HepG2 (cell line): ENCODE results near the gene POLR3K. TPM values are rescaled to one million over a fixed set of nuclear protein-coding genes. Genes with fewer than 3 reads are reported as not detected.

Experiments used
- ATAC-seq: fragments of 200-7000 bp; cut with Tn5 transposase; 3 replicates; pipeline ENCODE4 v1.9.1; 2020; ENCODE audit warnings: mild to moderate bottlenecking, moderate library complexity
- BruUV-seq: library from RNA; stranded (reverse); fragments of 400-500 nt; replicated peaks from 2 replicates; lab custom pipeline; 2021; lab: Mats Ljungman, UMichigan
- CTCF ChIA-PET: fragments of 300-600 bp; formaldehyde crosslinking; extraction: SDS; loops from one replicate; lab custom pipeline; 2021; ENCODE audit warnings: low total read pairs, inconsistent platforms, low intra/inter-chr PET ratio; lab: Yijun Ruan, JAX
- POLR2A ChIA-PET: fragments of 350-600 bp; sonication (Branson Sonifier 250); formaldehyde crosslinking; loops from one replicate; lab custom pipeline; 2020; ENCODE audit warnings: antibody characterized with exemption, inconsistent platforms; lab: Yijun Ruan, JAX
- DNase-seq: peaks from one replicate; pipeline ENCODE4 v3.0.0-alpha.2; 2015; ENCODE audit warnings: low spot score
- FAIRE-seq: peaks from 3 replicates; lab custom pipeline; 2011; peaks lifted over from hg19 to GRCh38; lab: Jason Lieb, UNC
- H2AFZ ChIP-seq: one replicate; pipeline ENCODE4 v1.6.1; 2011; ENCODE audit warnings: low read length, inconsistent platforms
- H3K27ac ChIP-seq: fragments of 300-600 bp; 3 replicates; pipeline ENCODE4 v1.8.0; 2011; ENCODE audit warnings: mixed run types, mild to moderate bottlenecking, mixed read lengths, low read length, inconsistent platforms; ENCODE audit not compliant: insufficient read depth; ENCODE audit errors: extremely low read length
- H3K27me3 ChIP-seq, 2 experiments: fragments of 200-600 bp in 1 of 2; 2 replicates in 1 of 2; 3 replicates in 1 of 2; pipeline versions ENCODE4 v1.6.0 to v1.8.0; 2011; ENCODE audit warnings: low read length in 2 of 2, mild to moderate bottlenecking in 2 of 2, moderate library complexity in 2 of 2, inconsistent platforms in 1 of 2; ENCODE audit not compliant: insufficient read depth in 2 of 2, control insufficient read depth in 1 of 2
- H3K36me3 ChIP-seq, 2 experiments: fragments of 200-600 bp in 1 of 2; replicated peaks in 1 of 2; 2 replicates in 1 of 2; 3 replicates in 1 of 2; pipeline versions ENCODE4 v1.5.1 to v1.8.0; 2011; ENCODE audit warnings: low read length in 2 of 2, inconsistent platforms in 1 of 2; ENCODE audit not compliant: insufficient read depth in 2 of 2, control insufficient read depth in 1 of 2
- H3K4me1 ChIP-seq: 2 replicates; pipeline ENCODE4 v1.5.1; 2012; ENCODE audit warnings: low read length, inconsistent platforms; ENCODE audit not compliant: insufficient read depth
- H3K4me2 ChIP-seq: 2 replicates; pipeline ENCODE4 v1.6.0; 2011; ENCODE audit warnings: low read depth, low read length, inconsistent platforms
- H3K4me3 ChIP-seq, 3 experiments: fragments of 200-600 bp in 1 of 3; sonication (generic), shearing (Covaris generic) in 1 of 3; replicated peaks in 1 of 3; 2 replicates each; pipeline ENCODE4 v1.5.1; 2011 to 2016; ENCODE audit warnings: low read length in 3 of 3, inconsistent platforms in 2 of 3, low read depth in 2 of 3, mild to moderate bottlenecking in 2 of 3, control low read depth in 1 of 3, mixed read lengths in 1 of 3; ENCODE audit not compliant: insufficient read depth in 1 of 3
- H3K79me2 ChIP-seq: one replicate; pipeline ENCODE4 v1.6.1; 2011; ENCODE audit warnings: low read length, inconsistent platforms; ENCODE audit not compliant: insufficient read depth
- H3K9ac ChIP-seq: 2 replicates; pipeline ENCODE4 v1.6.0; 2011; ENCODE audit warnings: mild to moderate bottlenecking, low read depth, low read length, inconsistent platforms; ENCODE audit not compliant: insufficient read depth
- H3K9me3 ChIP-seq: 2 replicates; pipeline ENCODE4 v1.5.1; 2012; ENCODE audit warnings: mild to moderate bottlenecking, low read length
- H4K20me1 ChIP-seq: 2 replicates; pipeline ENCODE4 v1.6.0; 2011; ENCODE audit warnings: inconsistent platforms, mild to moderate bottlenecking, low read length, moderate library complexity; ENCODE audit not compliant: insufficient read depth
- AGO2 ChIP-seq: fragments of 200-400 bp; formaldehyde crosslinking; optimal IDR thresholded peaks from 2 replicates; pipeline ENCODE3; 2017; ENCODE audit warnings: mild to moderate bottlenecking, low read depth, low read length, moderate library complexity
- HNF4G ChIP-seq, 2 experiments: sonication (generic) in 1 of 2; formaldehyde crosslinking in 1 of 2; IDR thresholded peaks; 2 replicates each; pipeline versions ENCODE4 v1.4.0 to v1.6.1; 2011 to 2020; ENCODE audit warnings: borderline replicate concordance in 2 of 2, low read depth in 2 of 2, mild to moderate bottlenecking in 2 of 2, low read length in 1 of 2, missing genetic modification reagents in 1 of 2, moderate library complexity in 1 of 2
- JARID2 ChIP-seq: sonication (generic); formaldehyde crosslinking; IDR thresholded peaks from 2 replicates; pipeline ENCODE4 v1.8.1; 2023; ENCODE audit warnings: missing genetic modification reagents, inconsistent platforms; ENCODE audit not compliant: insufficient replicate concordance
- KLF13 ChIP-seq: sonication (generic); formaldehyde crosslinking; IDR thresholded peaks from 2 replicates; pipeline ENCODE4 v1.4.0; 2020; ENCODE audit warnings: mild to moderate bottlenecking, missing genetic modification reagents
- PRPF4 ChIP-seq: fragments of 200-400 bp; formaldehyde crosslinking; IDR thresholded peaks from 2 replicates; pipeline ENCODE4 v1.6.1; 2016; ENCODE audit warnings: low read length, low read depth; ENCODE audit not compliant: poor library complexity, severe bottlenecking
- RBFOX2 ChIP-seq: fragments of 200-400 bp; formaldehyde crosslinking; IDR thresholded peaks from 2 replicates; pipeline ENCODE4 v1.6.1; 2017; ENCODE audit warnings: low read depth, mild to moderate bottlenecking, low read length
- ZFX ChIP-seq: sonication (generic); formaldehyde crosslinking; IDR thresholded peaks from 2 replicates; pipeline ENCODE4 v1.4.0; 2020; ENCODE audit warnings: mild to moderate bottlenecking, low read depth, missing genetic modification reagents, moderate library complexity
- ZNF431 ChIP-seq: sonication (generic); formaldehyde crosslinking; IDR thresholded peaks from 2 replicates; pipeline ENCODE4 v1.9.0; 2022; ENCODE audit warnings: missing genetic modification reagents, low read depth, mild to moderate bottlenecking, borderline replicate concordance
- ZNF468 ChIP-seq: sonication (generic); formaldehyde crosslinking; IDR thresholded peaks from 2 replicates; pipeline ENCODE4 v1.8.0; 2022; ENCODE audit warnings: mild to moderate bottlenecking, moderate library complexity, missing genetic modification reagents
- ZNF709 ChIP-seq: sonication (generic); formaldehyde crosslinking; IDR thresholded peaks from 2 replicates; pipeline ENCODE4 v1.5.0; 2020; ENCODE audit warnings: mild to moderate bottlenecking, missing genetic modification reagents
- WGBS: methylation state at CpG from one replicate; pipeline ENCODE4 v1.1.6; 2017; ENCODE audit warnings: low lambda C conversion rate; 5-methylcytosine and 5-hydroxymethylcytosine counted together
- in situ Hi-C: cut with HindIII; loops from 2 replicates; pipeline ENCODE4 v1.10.0; 2017; ENCODE audit warnings: low pct_unique_long_range_greater_than_20kb; ENCODE audit not compliant: extremely low pct_ligation_motif_present
- intact Hi-C: fragments of 100-400 bp; cut with micrococcal nuclease; formaldehyde crosslinking; loops from one replicate; pipeline ENCODE4 v1.10.0; 2022; ENCODE audit not compliant: unreplicated experiment
- polyA plus RNA-seq, 8 experiments: library from polyadenylated mRNA; depleted of rRNA in 3 of 8; stranded (reverse) in 7 of 8; unstranded in 1 of 8; fragments of >200 nt; fragmentation: Illumina TruSeq in 4 of 8; extraction: Trizol in 4 of 8; gene quantifications; 2 replicates each; pipeline versions ENCODE4 v1.2.1 to v1.2.3, GENCODE V29; 2011 to 2016; ENCODE audit warnings: low read depth in 4 of 8, missing spikeins in 1 of 8, mixed read lengths in 1 of 8; ENCODE audit not compliant: insufficient read depth in 1 of 8
- total RNA-seq, 5 experiments: library from RNA; depleted of rRNA; stranded (reverse); fragments of >200 nt; fragmentation: Illumina TruSeq; extraction: Trizol; gene quantifications; 2 replicates each; pipeline ENCODE4 v1.2.3, GENCODE V29; 2016; ENCODE audit warnings: low read depth in 1 of 5

The POLR3K gene
- total and polyA plus RNA-seq, 2 of the 13 experiments (the other 11 are each of a cell fraction or from before 2014, with no cell fraction given) = 14.8 to 18.8 TPM

GRCh38 chr16:60929-61878 lies 7.8 kb upstream of the POLR3K start:
- in situ Hi-C loops = no loop called here

GRCh38 chr16:60166-60565 lies 6.8 kb upstream of the POLR3K start:
- 100% methylated on average over 5 of the region's 11 CpGs for WGBS
- in situ Hi-C loops = no loop called here
- H3K4me2 ChIP-seq = no peak overlapping the region
- DNase-seq (no peak), ATAC-seq (no peak)
- H3K36me3 ChIP-seq = peaks cover 12 to 34% of the 10 kb centered on the region in 2 experiments; a peak in 4 of 5 replicates
- CTCF ChIA-PET = no interaction called here
- TF ChIP-seq ZNF468 (CRISPR knock-in tag) (no peak), AGO2 (peak; percentile 62)
- TF ChIP-seq, all 625 proteins: peak for 1
- no peaks in the 10 kb centered on the region for H3K4me1 ChIP-seq
- H4K20me1 ChIP-seq = no peaks in the 10 kb centered on the region
- H2AFZ ChIP-seq = no peak overlapping the region
- no peak overlapping the region for H3K9ac ChIP-seq
- no peak overlapping the region for H3K4me3 ChIP-seq
- intact Hi-C loops = no loop called here
- no TSS peak for BruUV-seq
- H3K27ac ChIP-seq = no peak overlapping the region
- H3K27me3 ChIP-seq = no peaks in the 10 kb centered on the region
- no peaks in the 10 kb centered on the region for H3K79me2 ChIP-seq
- POLR2A ChIA-PET = no interaction called here
- no peaks in the 10 kb centered on the region for H3K9me3 ChIP-seq
- FAIRE-seq = no peak

More at GRCh38 chr16:60929-61878, 7.8 kb upstream of the POLR3K start:
- H3K9me3 ChIP-seq = no peaks in the 10 kb centered on the region
- H4K20me1 ChIP-seq = peaks cover 3% of the 10 kb centered on the region; the same call in 1 of the 2 replicates
- no TSS peak for BruUV-seq
- H3K79me2 ChIP-seq = no peaks in the 10 kb centered on the region
- ATAC-seq = no peak
- peaks cover 9 to 23% of the 10 kb centered on the region in 2 experiments; a peak in 4 of 5 replicates for H3K36me3 ChIP-seq
- FAIRE-seq = no peak
- H3K4me1 ChIP-seq = 0 out of 2 replicates have a peak, but pooled peaks cover 9% of the 10 kb centered on the region
- H3K27ac ChIP-seq = no peak overlapping the region
- no peak overlapping the region for H2AFZ ChIP-seq
- no peak for TF ChIP-seq ZFX (CRISPR knock-in tag)
- no peak for TF ChIP-seq ZNF709 (CRISPR knock-in tag)
- TF ChIP-seq HNF4G (IDR thresholded peaks at IDR 0.05; ENCODE audit: borderline replicate concordance, low read depth, low read length) = no peak
- no peak for TF ChIP-seq HNF4G (CRISPR knock-in tag; IDR thresholded peaks at IDR 0.05; ENCODE audit: borderline replicate concordance, low read depth)
- 0 out of 2 replicates have a peak, but pooled peaks have one; percentile 22 for TF ChIP-seq RBFOX2
- TF ChIP-seq ZNF431 (CRISPR knock-in tag) = no peak
- no peak for TF ChIP-seq PRPF4
- TF ChIP-seq JARID2 (CRISPR knock-in tag) = no peak
- TF ChIP-seq KLF13 (CRISPR knock-in tag) = no peak
- ChIA-PET CTCF (no interaction called here), POLR2A (no interaction called here)
- no peak overlapping the region for H3K9ac ChIP-seq
- WGBS = 96% methylated on average over 63 of the region's 89 CpGs
- intact Hi-C loops = no loop called here
- H3K27me3 ChIP-seq = no peaks in the 10 kb centered on the region
- no peak overlapping the region for H3K4me2 ChIP-seq
- no peak overlapping the region for H3K4me3 ChIP-seq
- no peak for DNase-seq
